K562 (cell line): Measurements from ENCODE around the gene SH3BP5. TPM values are rescaled to one million over a fixed set of nuclear protein-coding genes. Genes with fewer than 3 reads are reported as not detected.

Experiments used
- CHD4 ChIP-seq: fragments of 200-600 bp; sonication (generic); IDR thresholded peaks from 3 replicates; pipeline ENCODE4 v1.6.1; 2012; ENCODE audit warnings: low read depth, mild to moderate bottlenecking, mixed read lengths, low read length, inconsistent platforms; ENCODE audit not compliant: insufficient read depth, insufficient replicate concordance, poor library complexity, severe bottlenecking
- FOXM1 ChIP-seq, 2 experiments: fragments of 450-650 bp in 1 of 2; sonication (generic) in 1 of 2; formaldehyde crosslinking in 1 of 2; IDR thresholded peaks; 2 replicates each; pipeline versions ENCODE4 v1.6.1 to v1.9.0; 2017 to 2022; ENCODE audit warnings: low read depth in 2 of 2, mild to moderate bottlenecking in 2 of 2, missing genetic modification reagents in 1 of 2, moderate library complexity in 1 of 2
- JUNB ChIP-seq: fragments of 450-650 bp; formaldehyde crosslinking; conservative IDR thresholded peaks from 2 replicates; pipeline ENCODE4 v1.4.0; 2020; ENCODE audit warnings: mild to moderate bottlenecking
- KLF13 ChIP-seq: fragments of 450-650 bp; IDR thresholded peaks from 2 replicates; pipeline ENCODE4 v1.6.1; 2016; ENCODE audit warnings: missing genetic modification characterization, low read depth, mild to moderate bottlenecking, missing compliant biosample characterization, moderate library complexity, borderline replicate concordance
- MYC ChIP-seq, 2 experiments: fragments of 250-450 bp in 1 of 2; sonication (Bioruptor Pico) in 1 of 2; IDR thresholded peaks; 2 replicates each; pipeline versions ENCODE4 v1.5.1 to v1.6.1; 2012 to 2021; ENCODE audit warnings: low read depth in 2 of 2, borderline replicate concordance in 1 of 2, improper control_type of control experiment in 1 of 2, low read length in 1 of 2, mild to moderate bottlenecking in 1 of 2, moderate library complexity in 1 of 2
- SNAPC5 ChIP-seq: fragments of 250-450 bp; sonication (Bioruptor Pico); IDR thresholded peaks from 2 replicates; pipeline ENCODE4 v1.8.0; 2021; ENCODE audit warnings: moderate library complexity, mild to moderate bottlenecking, inconsistent platforms
- TGIF2 ChIP-seq: sonication (generic); formaldehyde crosslinking; IDR thresholded peaks from 2 replicates; pipeline ENCODE4 v1.8.1; 2022; ENCODE audit warnings: mild to moderate bottlenecking, missing genetic modification reagents, moderate library complexity
- ZBTB40 ChIP-seq, 2 experiments: fragments of 450-650 bp in 1 of 2; sonication (generic) in 1 of 2; formaldehyde crosslinking in 1 of 2; IDR thresholded peaks; 2 replicates each; pipeline versions ENCODE4 v1.7.1 to v1.9.0; 2016 to 2022; ENCODE audit warnings: inconsistent platforms in 1 of 2, mild to moderate bottlenecking in 1 of 2, missing genetic modification reagents in 1 of 2
- ZNF282 ChIP-seq: sonication (generic); formaldehyde crosslinking; IDR thresholded peaks from 2 replicates; pipeline ENCODE4 v1.8.1; 2023; ENCODE audit warnings: missing genetic modification reagents
- polyA plus RNA-seq, 8 experiments: library from polyadenylated mRNA; depleted of rRNA in 4 of 8; stranded (reverse) in 5 of 8; unstranded in 3 of 8; fragments of >200 nt; fragmentation: Nextera tagmentation in 2 of 8; fragmentation: Illumina TruSeq in 1 of 8; extraction: Ambion mirVana in 2 of 8; extraction: Trizol in 1 of 8; gene quantifications; 2 replicates each; pipeline versions ENCODE4 v1.2.1 to v1.2.3, GENCODE V29; 2011 to 2014; ENCODE audit warnings: inconsistent platforms in 1 of 8, missing spikeins in 1 of 8
- total RNA-seq, 7 experiments: library from RNA; depleted of rRNA in 6 of 7; stranded (reverse); fragments of >200 nt in 6 of 7; fragmentation: Illumina TruSeq in 2 of 7; extraction: Trizol in 2 of 7; gene quantifications; 2 replicates each; pipeline versions ENCODE4 v1.2.1 to v1.2.3, GENCODE V29; 2011 to 2021; ENCODE audit warnings: low replicate concordance in 1 of 7
- TF ChIP-seq, protein P1 (sequence below): fragments of 450-650 bp; IDR thresholded peaks from 2 replicates; pipeline ENCODE4 v1.7.0; 2016; ENCODE audit warnings: borderline replicate concordance
- TF ChIP-seq, protein P2 (sequence below): fragments of 200-400 bp; formaldehyde crosslinking; IDR thresholded peaks from 2 replicates; pipeline ENCODE4 v1.6.1; 2017; ENCODE audit warnings: mild to moderate bottlenecking, low read depth, low read length, moderate library complexity

The SH3BP5 gene
- total and polyA plus RNA-seq, 9 of the 15 experiments (the other 6 are each of a cell fraction or from before 2014, with no cell fraction given) = 2.9 to 29.0 (median 14.9) TPM

- no peak for TF ChIP-seq SNAPC5 (CRISPR knock-in tag)
- 0 out of 2 replicates have a peak, but pooled peaks have one; percentile 11 for TF ChIP-seq JUNB (CRISPR knock-in tag)
- TF ChIP-seq CHD4 = no peak
- TF ChIP-seq MYC (IDR thresholded peaks at IDR 0.05; ENCODE audit: low read depth, low read length) = no peak
- TF ChIP-seq MYC (CRISPR knock-in tag; IDR thresholded peaks at IDR 0.05; ENCODE audit: borderline replicate concordance, low read depth) = no peak
- peak; percentile 87 for TF ChIP-seq ZNF282 (CRISPR knock-in tag)
- TF ChIP-seq, protein P1, sequence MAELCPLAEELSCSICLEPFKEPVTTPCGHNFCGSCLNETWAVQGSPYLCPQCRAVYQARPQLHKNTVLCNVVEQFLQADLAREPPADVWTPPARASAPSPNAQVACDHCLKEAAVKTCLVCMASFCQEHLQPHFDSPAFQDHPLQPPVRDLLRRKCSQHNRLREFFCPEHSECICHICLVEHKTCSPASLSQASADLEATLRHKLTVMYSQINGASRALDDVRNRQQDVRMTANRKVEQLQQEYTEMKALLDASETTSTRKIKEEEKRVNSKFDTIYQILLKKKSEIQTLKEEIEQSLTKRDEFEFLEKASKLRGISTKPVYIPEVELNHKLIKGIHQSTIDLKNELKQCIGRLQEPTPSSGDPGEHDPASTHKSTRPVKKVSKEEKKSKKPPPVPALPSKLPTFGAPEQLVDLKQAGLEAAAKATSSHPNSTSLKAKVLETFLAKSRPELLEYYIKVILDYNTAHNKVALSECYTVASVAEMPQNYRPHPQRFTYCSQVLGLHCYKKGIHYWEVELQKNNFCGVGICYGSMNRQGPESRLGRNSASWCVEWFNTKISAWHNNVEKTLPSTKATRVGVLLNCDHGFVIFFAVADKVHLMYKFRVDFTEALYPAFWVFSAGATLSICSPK = no peak
- TF ChIP-seq, protein P2, sequence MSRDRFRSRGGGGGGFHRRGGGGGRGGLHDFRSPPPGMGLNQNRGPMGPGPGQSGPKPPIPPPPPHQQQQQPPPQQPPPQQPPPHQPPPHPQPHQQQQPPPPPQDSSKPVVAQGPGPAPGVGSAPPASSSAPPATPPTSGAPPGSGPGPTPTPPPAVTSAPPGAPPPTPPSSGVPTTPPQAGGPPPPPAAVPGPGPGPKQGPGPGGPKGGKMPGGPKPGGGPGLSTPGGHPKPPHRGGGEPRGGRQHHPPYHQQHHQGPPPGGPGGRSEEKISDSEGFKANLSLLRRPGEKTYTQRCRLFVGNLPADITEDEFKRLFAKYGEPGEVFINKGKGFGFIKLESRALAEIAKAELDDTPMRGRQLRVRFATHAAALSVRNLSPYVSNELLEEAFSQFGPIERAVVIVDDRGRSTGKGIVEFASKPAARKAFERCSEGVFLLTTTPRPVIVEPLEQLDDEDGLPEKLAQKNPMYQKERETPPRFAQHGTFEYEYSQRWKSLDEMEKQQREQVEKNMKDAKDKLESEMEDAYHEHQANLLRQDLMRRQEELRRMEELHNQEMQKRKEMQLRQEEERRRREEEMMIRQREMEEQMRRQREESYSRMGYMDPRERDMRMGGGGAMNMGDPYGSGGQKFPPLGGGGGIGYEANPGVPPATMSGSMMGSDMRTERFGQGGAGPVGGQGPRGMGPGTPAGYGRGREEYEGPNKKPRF = no peak
- peak; percentile 80; the same call in 1 of the 2 replicates for TF ChIP-seq KLF13 (tag)
- TF ChIP-seq ZBTB40 (IDR thresholded peaks at IDR 0.05) = no peak
- no peak; the same call in 1 of the 2 replicates for TF ChIP-seq ZBTB40 (CRISPR knock-in tag; IDR thresholded peaks at IDR 0.05)
- peak; percentile 89; the same call in 1 of the 2 replicates for TF ChIP-seq TGIF2 (CRISPR knock-in tag)
- TF ChIP-seq FOXM1 (IDR thresholded peaks at IDR 0.05; ENCODE audit: low read depth) = no peak
- peak; percentile 90; the same call in 1 of the 2 replicates for TF ChIP-seq FOXM1 (CRISPR knock-in tag; IDR thresholded peaks at IDR 0.05; ENCODE audit: low read depth)
These were observed 126.3 kb downstream of the SH3BP5 start, which contains the start of gene CAPN7 (continued) for GRCh38 chr3:15205934-15206661.
